ENCODE measurements around the gene NR5A2.

Gene NR5A2

GRCh38 chr1:200036619-200037270 is 9.2 kb downstream of the NR5A2 start:
- DNase-seq: no peak

GRCh38 chr1:200037501-200037900 is 10.0 kb downstream of the NR5A2 start:
- DNase-seq: no peak

GRCh38 chr1:200037904-200038303 is 10.4 kb downstream of the NR5A2 start:
- no peak for DNase-seq

GRCh38 chr1:200038325-200038980 is 10.9 kb downstream of the NR5A2 start:
- DNase-seq: no peak

- DNase-seq: no peak
These were observed 11.7 kb downstream of the NR5A2 start for GRCh38 chr1:200038981-200039848.

GRCh38 chr1:200039849-200040474 is 12.5 kb downstream of the NR5A2 start:
- no peak for DNase-seq

- no peak for DNase-seq
These were observed 13.1 kb downstream of the NR5A2 start for GRCh38 chr1:200040481-200041138.

GRCh38 chr1:200041337-200042118 is 14.0 kb downstream of the NR5A2 start:
- no peak for DNase-seq

- DNase-seq: no peak
These were observed 14.6 kb downstream of the NR5A2 start for GRCh38 chr1:200042119-200042551.

- DNase-seq: no peak
These were observed 15.2 kb downstream of the NR5A2 start for GRCh38 chr1:200042552-200043335.

- DNase-seq: no peak
These were observed 15.8 kb downstream of the NR5A2 start for GRCh38 chr1:200043336-200043668.

GRCh38 chr1:200046115-200046514 is 18.6 kb downstream of the NR5A2 start:
- DNase-seq: no peak

- no peak for DNase-seq
These were observed 20.7 kb downstream of the NR5A2 start for GRCh38 chr1:200048244-200048643.

GRCh38 chr1:200049810-200050209 is 22.3 kb downstream of the NR5A2 start:
- no peak for DNase-seq

- DNase-seq: no peak
These were observed 24.1 kb downstream of the NR5A2 start for GRCh38 chr1:200051620-200052019.

- DNase-seq: no peak
These were observed 25.6 kb downstream of the NR5A2 start for GRCh38 chr1:200053091-200053490.

- no peak for DNase-seq
These were observed 26.1 kb downstream of the NR5A2 start for GRCh38 chr1:200053646-200054045.

- no peak for DNase-seq
These were observed 30.8 kb downstream of the NR5A2 start for GRCh38 chr1:200058341-200058740.

- DNase-seq: no peak
These were observed 34.6 kb downstream of the NR5A2 start for GRCh38 chr1:200062143-200062542.

GRCh38 chr1:200072636-200073285 is 45.3 kb downstream of the NR5A2 start:
- DNase-seq: no peak

- DNase-seq: no peak
These were observed 45.8 kb downstream of the NR5A2 start for GRCh38 chr1:200073286-200073637.
